ENCODE measurements around the gene CCR9. TPM values are rescaled to one million over a fixed set of nuclear protein-coding genes. Genes with fewer than 3 reads are reported as not detected.

Gene CCR9
- total and polyA plus RNA-seq, 2 donors: 133 to 214 TPM

GRCh38 chr3:45948881-45949280 is 62.5 kb downstream of the CCR9 start:
- Histone ChIP-seq H3K9me3 (ENCODE audit: control insufficient read depth in 2 of 2, insufficient read depth in 1 of 2, low read length in 1 of 2) (peaks cover 0 to 4% of the 10 kb centered on the region in 2 donors), H3K27me3 (ENCODE audit: control insufficient read depth in 2 of 2, insufficient read depth in 1 of 2, low read length in 1 of 2) (no peaks in the 10 kb centered on the region), H3K27ac (ENCODE audit: low read depth in 1 of 2, low read length in 1 of 2) (peak overlapping the region in 1 of 2 donors; percentile 49), H3K4me1 (ENCODE audit: control insufficient read depth in 2 of 2, insufficient read depth in 2 of 2, low read length in 2 of 2) (peaks cover 20 to 52% of the 10 kb centered on the region in 2 donors), H3K4me3 (ENCODE audit: low read length in 2 of 2) (no peak overlapping the region), H3K36me3 (ENCODE audit: control insufficient read depth in 2 of 2, insufficient read depth in 2 of 2, low read length in 1 of 2) (peaks cover 73 to 88% of the 10 kb centered on the region in 2 donors)
- peak in 3 of 9 donors; percentile 32 to 61 (median 51) for DNase-seq (ENCODE audit: low read depth in 6 of 9, low spot score in 9 of 9)
- WGBS: 91% methylated on average over 6 of the region's 6 CpGs

DNA sequence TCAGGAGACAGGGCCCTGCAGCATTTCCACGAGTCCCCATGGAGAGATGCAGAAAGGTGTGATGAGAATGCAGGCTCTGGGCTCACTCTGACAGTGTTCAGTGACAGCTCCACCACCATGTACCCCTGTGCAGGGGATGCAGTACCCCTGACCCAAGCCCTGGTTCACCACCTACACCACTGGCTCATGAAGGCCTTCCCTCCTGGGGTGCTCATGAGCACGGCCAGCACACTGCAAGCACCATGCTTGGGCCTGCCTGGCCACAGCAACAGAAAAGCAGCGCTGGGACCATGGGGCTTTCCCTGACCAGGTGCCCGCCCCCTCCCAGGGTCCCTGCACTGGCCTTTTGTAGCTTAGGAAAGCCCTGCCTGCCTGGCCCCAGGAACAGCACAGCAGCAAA is 63.1 kb downstream of the CCR9 start:
- Histone ChIP-seq H3K27me3 (ENCODE audit: control insufficient read depth in 2 of 2, insufficient read depth in 1 of 2, low read length in 1 of 2) (no peaks in the 10 kb centered on the region), H3K9me3 (ENCODE audit: control insufficient read depth in 2 of 2, insufficient read depth in 1 of 2, low read length in 1 of 2) (peaks cover 0 to 4% of the 10 kb centered on the region in 2 donors), H3K4me3 (ENCODE audit: low read length in 2 of 2) (no peak overlapping the region), H3K27ac (ENCODE audit: low read depth in 1 of 2, low read length in 1 of 2) (peak overlapping the region in 1 of 2 donors; percentile 49), H3K4me1 (ENCODE audit: control insufficient read depth in 2 of 2, insufficient read depth in 2 of 2, low read length in 2 of 2) (peaks cover 20 to 49% of the 10 kb centered on the region in 2 donors), H3K36me3 (ENCODE audit: control insufficient read depth in 2 of 2, insufficient read depth in 2 of 2, low read length in 1 of 2) (peaks cover 79 to 94% of the 10 kb centered on the region in 2 donors)
- no peak for DNase-seq (ENCODE audit: low read depth in 6 of 9, low spot score in 9 of 9)
- WGBS: 99% methylated on average over 4 of the region's 4 CpGs

DNA sequence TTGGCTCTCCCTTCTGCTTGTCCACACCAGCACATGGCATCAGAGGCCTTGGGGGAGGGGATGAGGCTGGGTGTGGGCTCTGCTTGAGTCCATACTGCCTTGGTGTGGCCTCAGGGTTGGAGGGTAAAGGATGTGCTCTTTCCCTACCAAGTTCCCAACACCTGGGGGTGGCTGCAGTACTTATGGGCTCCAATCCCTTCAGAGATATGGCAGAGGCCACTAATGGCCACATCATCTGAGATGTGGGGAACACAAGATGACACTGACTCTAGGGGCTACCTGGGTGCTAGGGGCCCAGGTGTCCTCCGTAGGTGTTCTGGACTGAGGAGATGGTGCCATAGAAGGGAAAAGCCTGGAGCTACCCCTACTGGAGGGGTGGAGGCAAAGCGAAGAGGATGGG is 63.8 kb downstream of the CCR9 start:
- H3K9me3 ChIP-seq (ENCODE audit: control insufficient read depth in 2 of 2, insufficient read depth in 1 of 2, low read length in 1 of 2): peaks cover 0 to 4% of the 10 kb centered on the region in 2 donors
- DNase-seq (ENCODE audit: low read depth in 6 of 9, low spot score in 9 of 9): no peak
- peak overlapping the region; percentile 2 to 6 for H3K27ac ChIP-seq (ENCODE audit: low read depth in 1 of 2, low read length in 1 of 2)
- peaks cover 20 to 43% of the 10 kb centered on the region in 2 donors for H3K4me1 ChIP-seq (ENCODE audit: control insufficient read depth in 2 of 2, insufficient read depth in 2 of 2, low read length in 2 of 2)
- H3K27me3 ChIP-seq (ENCODE audit: control insufficient read depth in 2 of 2, insufficient read depth in 1 of 2, low read length in 1 of 2): no peaks in the 10 kb centered on the region
- H3K4me3 ChIP-seq (ENCODE audit: low read length in 2 of 2): no peak overlapping the region
- WGBS: 95% methylated on average over 2 of the region's 2 CpGs
- peaks cover 83 to 98% of the 10 kb centered on the region in 2 donors for H3K36me3 ChIP-seq (ENCODE audit: control insufficient read depth in 2 of 2, insufficient read depth in 2 of 2, low read length in 1 of 2)

GRCh38 chr3:45950686-45951600 is 64.6 kb downstream of the CCR9 start:
- DNase-seq (ENCODE audit: low read depth in 6 of 9, low spot score in 9 of 9): peak in 1 of 9 donors; percentile 68
- Histone ChIP-seq H3K27me3 (ENCODE audit: control insufficient read depth in 2 of 2, insufficient read depth in 1 of 2, low read length in 1 of 2) (no peaks in the 10 kb centered on the region), H3K4me1 (ENCODE audit: control insufficient read depth in 2 of 2, insufficient read depth in 2 of 2, low read length in 2 of 2) (peaks cover 20 to 37% of the 10 kb centered on the region in 2 donors)

DNA sequence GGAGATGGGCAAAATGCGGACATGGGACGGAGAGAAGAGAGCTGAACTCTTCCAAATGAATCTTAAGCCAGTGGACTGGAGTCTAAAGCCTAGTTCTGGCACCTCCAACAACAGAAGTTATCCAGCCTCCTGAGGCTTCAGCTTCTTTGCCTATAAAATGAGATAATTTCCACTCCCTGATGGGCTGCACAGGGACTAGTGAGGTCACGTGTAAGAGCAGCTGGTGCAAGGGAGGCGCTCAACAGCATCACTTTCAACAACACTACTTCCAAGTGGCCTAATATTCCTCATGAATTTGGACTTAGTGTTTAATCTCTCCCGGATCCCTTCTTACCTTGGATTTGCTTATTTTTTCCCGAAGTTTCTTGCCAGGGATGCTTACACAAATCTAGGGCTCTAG is 65.6 kb downstream of the CCR9 start:
- Histone ChIP-seq H3K27me3 (ENCODE audit: control insufficient read depth in 2 of 2, insufficient read depth in 1 of 2, low read length in 1 of 2) (no peaks in the 10 kb centered on the region), H3K27ac (ENCODE audit: low read depth in 1 of 2, low read length in 1 of 2) (no peak overlapping the region), H3K4me1 (ENCODE audit: control insufficient read depth in 2 of 2, insufficient read depth in 2 of 2, low read length in 2 of 2) (peaks cover 18 to 33% of the 10 kb centered on the region in 2 donors), H3K36me3 (ENCODE audit: control insufficient read depth in 2 of 2, insufficient read depth in 2 of 2, low read length in 1 of 2) (peaks cover 90 to 97% of the 10 kb centered on the region in 2 donors), H3K4me3 (ENCODE audit: low read length in 2 of 2) (no peak overlapping the region), H3K9me3 (ENCODE audit: control insufficient read depth in 2 of 2, insufficient read depth in 1 of 2, low read length in 1 of 2) (peaks cover 0 to 4% of the 10 kb centered on the region in 2 donors)
- 89% methylated on average over 6 of the region's 6 CpGs for WGBS
- DNase-seq (ENCODE audit: low read depth in 6 of 9, low spot score in 9 of 9): no peak

More at GRCh38 chr3:45950686-45951600, 64.6 kb downstream of the CCR9 start:
- Histone ChIP-seq H3K36me3 (ENCODE audit: control insufficient read depth in 2 of 2, insufficient read depth in 2 of 2, low read length in 1 of 2) (peaks cover 90 to 99% of the 10 kb centered on the region in 2 donors), H3K9me3 (ENCODE audit: control insufficient read depth in 2 of 2, insufficient read depth in 1 of 2, low read length in 1 of 2) (peaks cover 0 to 4% of the 10 kb centered on the region in 2 donors), H3K4me3 (ENCODE audit: low read length in 2 of 2) (no peak overlapping the region), H3K27ac (ENCODE audit: low read depth in 1 of 2, low read length in 1 of 2) (peak overlapping the region; percentile 39 to 61)
- 84% methylated on average over 6 of the region's 6 CpGs for WGBS

- Histone ChIP-seq H3K27ac (ENCODE audit: low read depth in 1 of 2, low read length in 1 of 2) (no peak overlapping the region), H3K36me3 (ENCODE audit: control insufficient read depth in 2 of 2, insufficient read depth in 2 of 2, low read length in 1 of 2) (peaks cover 86 to 97% of the 10 kb centered on the region in 2 donors), H3K4me1 (ENCODE audit: control insufficient read depth in 2 of 2, insufficient read depth in 2 of 2, low read length in 2 of 2) (peaks cover 15 to 33% of the 10 kb centered on the region in 2 donors), H3K27me3 (ENCODE audit: control insufficient read depth in 2 of 2, insufficient read depth in 1 of 2, low read length in 1 of 2) (no peaks in the 10 kb centered on the region), H3K4me3 (ENCODE audit: low read length in 2 of 2) (no peak overlapping the region), H3K9me3 (ENCODE audit: control insufficient read depth in 2 of 2, insufficient read depth in 1 of 2, low read length in 1 of 2) (peaks cover 0 to 4% of the 10 kb centered on the region in 2 donors)
- DNase-seq (ENCODE audit: low read depth in 6 of 9, low spot score in 9 of 9): no peak
- 98% methylated on average over 4 of the region's 4 CpGs for WGBS
Observed at GRCh38 chr3:45952456-45952855, 66.1 kb downstream of the CCR9 start.

Other genes with a start within 250 kb of the CCR9 start
- 47.2 TPM for gene SACM1L, start 197.1 kb upstream of the CCR9 start, total RNA-seq
- gene SACM1L, start 197.1 kb upstream of the CCR9 start, polyA plus RNA-seq: 58.3 TPM
- gene SLC6A20, start 90.0 kb upstream of the CCR9 start, total RNA-seq: 0.42 TPM
- gene SLC6A20, start 90.0 kb upstream of the CCR9 start, polyA plus RNA-seq: 2.4 TPM
- gene LZTFL1, start 44.4 kb upstream of the CCR9 start, total RNA-seq: 191 TPM
- gene LZTFL1, start 44.4 kb upstream of the CCR9 start, polyA plus RNA-seq: 42.8 TPM
- 10.4 TPM for gene CXCR6, start 56.9 kb downstream of the CCR9 start, total RNA-seq
- gene CXCR6, start 56.9 kb downstream of the CCR9 start, polyA plus RNA-seq: 8.5 TPM
- 7.8 TPM for gene FYCO1, start 109.3 kb downstream of the CCR9 start, total RNA-seq
- gene FYCO1, start 109.3 kb downstream of the CCR9 start, polyA plus RNA-seq: 8.1 TPM
- 4.2 TPM for gene XCR1, start 140.9 kb downstream of the CCR9 start, total RNA-seq
- 5.7 TPM for gene XCR1, start 140.9 kb downstream of the CCR9 start, polyA plus RNA-seq